GM23248 (cell line): Measurements from ENCODE around the gene NUP133.

Experiments
- EZH2 ChIP-seq: fragments of 200-600 bp; sonication (generic); IDR thresholded peaks from 2 replicates; pipeline ENCODE4 v1.6.1; 2018; ENCODE audit warnings: antibody characterized with exemption, mild to moderate bottlenecking; ENCODE audit not compliant: insufficient read depth, poor library complexity, severe bottlenecking
- EZH2phosphoT487 ChIP-seq: fragments of 200-600 bp; sonication (generic); IDR thresholded peaks from 2 replicates; pipeline ENCODE4 v1.6.1; 2018; ENCODE audit warnings: antibody characterized with exemption, moderate library complexity, mild to moderate bottlenecking, low read depth; ENCODE audit not compliant: insufficient read depth

DNA sequence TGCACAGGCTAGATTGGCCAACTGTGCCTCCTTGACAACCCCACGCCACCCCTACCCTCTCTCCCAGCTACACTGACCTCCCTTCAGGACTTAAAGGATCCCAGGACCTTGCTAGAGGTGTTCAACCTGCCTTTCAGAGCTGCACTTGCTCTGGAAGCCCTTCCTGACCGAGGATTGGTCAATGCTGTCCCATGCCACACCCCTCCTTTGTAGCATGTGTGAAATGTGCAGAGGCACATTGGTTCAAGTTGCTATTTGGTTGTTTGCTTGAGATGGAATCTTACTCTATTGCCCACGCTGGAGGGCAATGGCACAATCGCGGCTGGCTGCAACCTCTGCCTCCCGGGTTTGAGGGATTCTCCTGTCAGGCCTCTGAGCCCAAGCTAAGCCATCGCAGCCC lies 96.1 kb downstream of the NUP133 start:
- TF ChIP-seq EZH2 (no peak), EZH2phosphoT487 (no peak)
